ENCODE data around the gene ASXL2.
"Not testable (repeated sequence)": the region's sequence is repeated elsewhere in the genome, so short reads cannot be mapped to it uniquely, and the experiment has no call there.

The ASXL2 gene

GRCh38 chr2:25878361-25879132 lies at the start of gene ASXL2:
ASXL2 (minus strand) TSS chr2:25878487; CDS start chr2:25878222, 265 bp downstream.
- DNase-seq, result peak; percentile 98

- no peak for DNase-seq
Measured at GRCh38 chr2:25926984-25927756, 48.9 kb upstream of the ASXL2 start.

GRCh38 chr2:25922501-25922900 lies 44.2 kb upstream of the ASXL2 start:
- no peak for DNase-seq

GRCh38 chr2:25920786-25921415 lies 42.6 kb upstream of the ASXL2 start:
- no peak for DNase-seq

- DNase-seq, result no peak
Measured at GRCh38 chr2:25920336-25920735, 42.0 kb upstream of the ASXL2 start.

GRCh38 chr2:25917832-25918231 lies 39.5 kb upstream of the ASXL2 start:
- DNase-seq, result no peak

- DNase-seq, result not testable (repeated sequence)
Measured at GRCh38 chr2:25917411-25917810, 39.1 kb upstream of the ASXL2 start.

- peak; percentile 65 for DNase-seq
Measured at GRCh38 chr2:25915944-25916772, 37.9 kb upstream of the ASXL2 start.

- not testable (repeated sequence) for DNase-seq
Measured at GRCh38 chr2:25915411-25915810, 37.1 kb upstream of the ASXL2 start.

GRCh38 chr2:25913696-25913973 lies 35.3 kb upstream of the ASXL2 start:
- DNase-seq, result not testable (repeated sequence)

GRCh38 chr2:25912851-25913695 lies 34.8 kb upstream of the ASXL2 start:
- no peak for DNase-seq

- DNase-seq, result not testable (repeated sequence)
Measured at GRCh38 chr2:25909574-25909973, 31.3 kb upstream of the ASXL2 start.

GRCh38 chr2:25905126-25905525 lies 26.8 kb upstream of the ASXL2 start:
- no peak for DNase-seq

GRCh38 chr2:25903216-25903776 lies 25.0 kb upstream of the ASXL2 start:
- DNase-seq, result no peak

GRCh38 chr2:25899404-25899970 lies 21.2 kb upstream of the ASXL2 start:
- DNase-seq, result no peak

- DNase-seq, result no peak
Measured at GRCh38 chr2:25897506-25897905, 19.2 kb upstream of the ASXL2 start.

GRCh38 chr2:25896308-25896707 lies 18.0 kb upstream of the ASXL2 start:
- not testable (repeated sequence) for DNase-seq

GRCh38 chr2:25895610-25896009 lies 17.3 kb upstream of the ASXL2 start:
- no peak for DNase-seq

GRCh38 chr2:25895018-25895417 lies 16.7 kb upstream of the ASXL2 start:
- no peak for DNase-seq

- DNase-seq, result no peak
Measured at GRCh38 chr2:25894135-25894830, 16.0 kb upstream of the ASXL2 start.

GRCh38 chr2:25891672-25892071 lies 13.4 kb upstream of the ASXL2 start:
- DNase-seq, result no peak
